ENCODE results near the gene RGL2.

- TF ChIP-seq EZH2phosphoT487 (IDR thresholded peaks at IDR 0.05; ENCODE audit: low read depth, severe bottlenecking, unreplicated experiment): no peak
- TF ChIP-seq CTCF (IDR thresholded peaks at IDR 0.05; ENCODE audit: poor library complexity): no peak
These were observed 9.6 kb downstream of the RGL2 start, which contains the start of the genes PFDN6 and WDR46 for GRCh38 chr6:33288921-33289783.
